ENCODE data around the gene C2orf80. TPM values are rescaled to one million over a fixed set of nuclear protein-coding genes. Genes with fewer than 3 reads are reported as not detected.
"Not testable (repeated sequence)": the region's sequence is repeated elsewhere in the genome, so short reads cannot be mapped to it uniquely, and the experiment has no call there.

C2orf80 gene
- not detected in 2 replicates for total RNA-seq (2014; rRNA removed; shearing (Covaris generic))

DNA sequence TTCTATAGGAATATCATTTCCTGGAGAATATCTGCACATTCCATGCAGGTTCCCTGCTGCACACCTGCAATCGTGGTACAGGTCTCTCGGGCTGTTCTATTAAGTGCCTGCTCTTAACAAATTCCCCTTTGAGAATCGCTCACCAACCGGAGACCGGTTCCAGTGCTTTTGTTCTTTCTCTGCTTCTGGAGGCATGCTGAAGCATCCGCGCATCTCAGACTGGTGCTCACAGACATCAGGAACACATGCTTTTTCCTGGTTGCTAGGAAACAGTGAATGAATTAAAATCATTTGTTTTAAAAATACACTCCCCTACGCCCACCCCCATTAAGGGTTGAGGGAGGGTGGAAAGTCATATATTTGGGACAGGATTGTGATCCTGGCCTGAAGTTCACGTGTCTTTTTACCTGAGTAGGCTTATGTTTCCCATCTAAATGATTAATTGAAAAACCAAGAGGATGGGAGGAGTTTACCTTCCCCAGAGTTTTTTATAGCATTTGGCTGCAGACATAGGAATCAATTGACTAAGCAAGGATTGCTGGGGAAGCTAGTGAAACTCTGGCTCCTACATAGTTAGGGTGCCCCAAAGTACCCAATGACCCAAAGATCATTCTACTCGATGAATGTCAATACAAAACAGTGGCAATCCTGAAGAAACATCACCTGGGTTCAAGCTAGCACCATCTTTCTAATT is at the start of gene C2orf80:
Gene C2orf80, minus strand, starts transcription at position 221 of the 694 bp plus-strand sequence. CDS start 3,044 bp downstream, outside the sequence.
- DNase-seq (ENCODE audit: low spot score): no peak

DNA sequence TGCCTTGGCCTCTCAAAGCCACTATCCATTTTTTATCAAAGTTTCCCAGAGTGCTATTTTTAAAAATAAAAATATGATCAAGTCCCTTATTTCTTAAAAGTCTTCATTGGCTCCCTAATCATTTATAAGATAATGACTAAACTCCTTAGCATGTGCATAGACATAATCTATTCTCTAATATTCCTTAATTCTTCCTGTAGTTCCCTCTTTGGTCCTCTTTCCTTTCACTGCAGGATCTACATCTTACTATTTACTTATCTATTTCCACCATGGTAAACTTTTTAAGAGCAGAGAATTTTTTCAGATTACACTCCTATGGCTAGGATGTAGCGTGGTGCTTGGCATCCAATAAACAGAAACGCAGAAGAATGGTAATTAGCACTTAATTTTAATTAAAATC is 46.0 kb upstream of the C2orf80 start:
- no peak for DNase-seq (ENCODE audit: low spot score)

DNA sequence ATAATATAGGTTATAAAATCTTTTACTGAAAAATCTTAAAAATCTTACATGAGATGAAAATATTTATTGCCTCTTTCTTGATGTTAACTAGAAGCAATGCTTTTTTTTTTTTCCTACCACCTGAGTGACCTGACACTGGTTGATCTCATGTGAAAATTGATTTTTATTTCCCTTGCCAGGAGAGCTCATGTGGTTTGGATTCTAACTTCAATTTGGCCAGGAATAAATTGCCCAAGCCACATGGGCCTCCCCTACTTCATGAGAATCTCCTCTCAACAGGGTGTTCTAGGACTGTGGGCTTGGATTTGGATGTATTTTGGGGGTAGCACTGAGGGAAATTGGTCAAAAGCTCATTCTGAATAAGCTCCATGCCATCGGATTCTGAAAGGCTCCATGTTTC is 45.0 kb upstream of the C2orf80 start:
- no peak for DNase-seq (ENCODE audit: low spot score)

DNA sequence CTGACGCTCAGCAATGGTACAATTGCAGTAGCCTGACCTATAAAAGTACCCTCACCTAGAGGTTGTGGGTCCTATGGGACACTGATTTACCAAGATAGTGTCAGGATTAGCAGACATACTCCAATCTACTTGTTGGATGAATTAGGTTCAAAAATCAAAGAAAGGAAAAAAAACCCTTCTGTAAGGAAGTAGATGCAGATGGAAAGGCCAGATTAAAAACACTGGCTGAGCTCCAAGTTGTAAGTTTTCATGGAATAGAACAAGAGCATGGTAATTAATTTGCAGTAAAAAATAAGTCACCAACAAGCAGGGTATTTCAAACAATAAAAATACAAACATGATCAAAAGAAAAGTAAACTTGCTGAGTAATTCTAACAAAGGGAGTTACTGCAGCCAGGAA is 38.6 kb upstream of the C2orf80 start:
- no peak for DNase-seq (ENCODE audit: low spot score)

DNA sequence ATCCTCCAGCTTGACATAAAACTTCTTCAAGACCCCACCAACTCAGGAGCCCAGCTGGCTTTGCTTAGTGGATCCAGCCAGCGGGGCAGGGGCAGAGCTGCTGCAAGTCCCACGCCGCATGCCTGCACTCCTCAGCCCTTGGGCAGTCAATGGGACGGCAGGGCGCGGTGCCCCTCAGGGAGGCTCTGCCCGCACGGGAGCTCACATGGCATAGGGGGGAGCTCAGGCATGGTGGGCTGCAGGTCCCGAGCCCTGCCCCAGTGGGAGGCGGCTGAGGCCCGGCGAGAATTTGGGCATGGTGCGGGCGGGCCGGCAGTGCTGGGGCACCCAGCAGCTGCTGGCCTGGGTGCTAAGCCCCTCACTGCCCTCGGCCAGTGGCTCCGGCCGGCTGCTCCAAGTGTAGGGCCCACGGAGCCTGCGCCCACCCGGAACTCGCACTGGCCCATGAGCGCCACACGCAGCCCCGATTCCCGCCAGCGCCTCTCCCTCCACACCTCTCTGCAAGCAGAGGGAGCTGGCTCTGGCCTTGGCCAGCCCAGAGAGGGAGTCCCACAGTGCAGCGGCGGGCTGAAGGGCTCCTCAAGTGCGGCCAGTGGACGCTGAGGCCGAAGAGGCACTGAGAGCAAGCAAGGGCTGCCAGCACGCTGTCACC is 37.9 kb upstream of the C2orf80 start:
- DNase-seq (ENCODE audit: low spot score): no peak

DNA sequence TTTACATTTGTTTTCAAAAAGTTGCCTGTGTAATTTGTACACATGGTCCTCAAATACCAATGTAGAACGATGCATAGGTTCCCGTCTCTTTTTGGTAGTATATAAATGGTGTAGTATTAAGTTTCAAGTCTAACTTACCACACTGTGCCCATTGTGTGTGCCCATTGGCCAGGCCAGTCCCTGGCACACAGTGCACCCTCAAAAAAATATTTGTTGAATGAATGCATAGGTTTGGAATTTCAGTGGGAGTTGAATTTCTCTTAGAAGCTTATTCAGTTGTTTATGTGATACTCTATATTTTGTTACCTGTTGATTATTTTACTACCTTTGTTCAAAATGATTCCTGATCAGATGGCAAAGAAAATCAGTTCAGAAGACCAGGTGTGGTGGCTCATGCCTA is 35.0 kb upstream of the C2orf80 start:
- DNase-seq (ENCODE audit: low spot score): no peak

DNA sequence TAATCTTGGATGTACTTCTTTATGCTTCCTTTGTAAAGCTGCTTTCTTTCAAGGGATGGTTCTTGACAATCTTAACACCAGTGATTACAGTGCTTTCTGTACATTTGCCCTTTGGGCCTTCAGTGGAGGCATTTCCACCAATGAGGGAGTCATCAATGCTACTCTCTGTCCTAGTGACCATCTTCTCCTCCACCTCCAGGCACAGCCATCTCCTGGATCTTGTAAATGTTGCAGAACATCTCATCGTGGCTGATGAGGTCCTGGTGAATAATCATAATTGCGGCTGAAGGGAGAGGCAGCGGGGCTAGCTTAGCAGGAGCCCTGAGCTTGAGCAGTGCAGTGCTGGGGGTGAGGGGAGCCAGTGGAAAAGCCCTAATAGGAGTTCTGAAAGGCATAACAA is 32.5 kb upstream of the C2orf80 start:
- DNase-seq (ENCODE audit: low spot score): peak; percentile 16

DNA sequence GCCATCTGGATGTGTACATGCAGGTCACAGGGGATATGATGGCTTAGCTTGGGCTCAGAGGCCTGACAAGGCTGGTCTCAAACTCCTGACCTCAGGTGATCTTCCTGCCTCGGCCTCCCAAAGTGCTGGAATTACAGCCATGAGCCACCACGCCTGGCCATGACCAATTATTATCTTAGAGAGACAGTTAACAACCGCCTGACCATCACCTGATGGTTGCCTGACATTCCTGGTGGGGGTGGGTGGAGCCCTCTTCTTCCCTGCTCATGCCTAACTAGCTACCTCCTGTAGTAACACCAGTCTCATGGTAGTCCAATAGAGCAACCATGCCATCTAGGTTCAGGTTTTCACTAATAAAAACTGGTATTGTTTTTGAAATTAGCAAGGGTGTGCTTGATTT is 32.0 kb upstream of the C2orf80 start:
- not testable (repeated sequence) for DNase-seq (ENCODE audit: low spot score)

DNA sequence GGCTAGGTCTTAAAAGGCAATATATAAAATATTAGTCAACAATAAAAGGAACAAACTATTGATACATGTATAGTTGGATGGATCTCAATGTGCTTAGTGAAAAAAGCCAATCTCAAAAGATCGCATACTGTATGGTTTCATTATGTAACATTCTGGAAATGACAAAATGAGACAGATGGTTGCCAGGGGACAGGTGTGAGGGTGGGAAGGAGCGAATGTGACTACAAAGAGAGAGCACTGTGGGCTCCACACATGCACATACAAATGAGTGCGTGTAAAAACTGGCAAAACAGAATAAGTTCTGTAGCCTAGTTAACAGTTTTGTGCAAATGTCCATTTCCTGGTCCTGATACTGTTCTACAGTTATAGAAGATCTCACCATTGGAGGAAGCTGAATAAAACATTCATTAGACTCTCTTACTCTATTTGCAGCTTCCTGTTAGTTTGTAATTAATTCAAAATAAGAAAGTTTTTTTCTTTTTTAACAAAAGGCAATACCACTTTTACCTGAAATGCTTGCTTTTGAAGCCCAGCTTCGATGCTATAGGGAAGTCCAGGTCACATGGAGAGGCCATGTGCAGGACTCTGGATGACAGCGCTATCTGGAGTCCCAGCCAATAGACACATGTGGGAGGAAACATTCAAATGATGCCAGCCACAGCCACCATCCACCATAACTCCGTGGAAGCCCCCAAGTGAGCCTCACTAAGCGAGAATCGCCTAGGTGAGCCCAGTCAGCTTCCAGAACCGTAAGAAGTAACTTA is 21.0 kb upstream of the C2orf80 start:
- no peak for DNase-seq (ENCODE audit: low spot score)

DNA sequence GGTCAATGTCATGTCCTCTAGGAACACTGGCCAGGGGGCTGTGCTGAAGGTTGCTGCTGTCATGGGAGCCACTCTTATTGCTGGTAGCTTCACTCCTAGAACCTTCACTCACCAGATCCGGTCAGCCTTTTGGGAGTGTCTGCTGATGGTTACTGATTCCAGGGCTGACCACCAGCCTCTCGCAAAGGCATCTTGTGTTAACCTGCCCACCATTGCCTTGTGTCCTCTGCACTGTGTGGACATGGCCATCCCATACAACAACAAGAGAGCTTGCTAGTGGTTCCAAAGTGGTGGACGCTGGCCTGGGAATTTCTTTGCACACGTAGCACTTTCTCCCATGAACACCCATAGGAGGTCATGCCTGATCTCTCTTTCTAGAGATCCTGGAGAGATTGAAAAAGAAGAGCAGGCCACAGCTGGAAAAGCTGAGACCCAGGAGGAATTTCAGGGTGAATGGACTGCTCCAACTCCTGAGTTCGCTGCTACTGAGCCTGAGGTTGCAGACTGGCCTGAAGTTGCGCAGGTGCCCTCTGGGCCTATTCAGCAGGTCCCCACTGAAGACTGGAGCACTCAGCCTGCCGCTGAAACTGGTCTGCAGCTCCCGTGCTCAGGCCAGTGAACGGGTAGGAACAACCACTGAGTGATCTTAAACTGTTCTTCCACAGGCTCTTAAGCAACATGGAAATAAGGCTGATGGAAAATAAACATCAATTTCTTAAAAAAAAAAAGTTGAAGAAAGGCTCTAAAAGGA is 18.7 kb upstream of the C2orf80 start:
- no peak for DNase-seq (ENCODE audit: low spot score)

DNA sequence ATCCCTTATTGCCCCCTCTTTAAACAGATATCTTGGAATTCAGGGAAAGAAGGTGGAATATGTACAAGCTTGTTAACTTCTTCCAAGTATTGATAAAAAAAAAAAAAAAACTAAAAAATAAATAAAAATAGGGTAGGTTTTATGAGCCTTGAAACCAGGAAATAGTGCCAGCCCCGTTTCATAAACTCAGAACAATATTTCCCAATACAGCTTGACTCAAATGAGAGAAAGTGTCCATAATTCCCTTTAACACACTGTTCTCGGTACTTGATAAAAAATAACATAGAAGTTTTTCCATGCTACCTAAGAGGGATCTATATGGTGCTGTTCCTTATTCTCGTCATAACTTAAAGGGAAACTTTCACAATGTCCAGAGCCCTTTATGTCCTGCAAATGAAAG is 17.9 kb upstream of the C2orf80 start:
- no peak for DNase-seq (ENCODE audit: low spot score)

DNA sequence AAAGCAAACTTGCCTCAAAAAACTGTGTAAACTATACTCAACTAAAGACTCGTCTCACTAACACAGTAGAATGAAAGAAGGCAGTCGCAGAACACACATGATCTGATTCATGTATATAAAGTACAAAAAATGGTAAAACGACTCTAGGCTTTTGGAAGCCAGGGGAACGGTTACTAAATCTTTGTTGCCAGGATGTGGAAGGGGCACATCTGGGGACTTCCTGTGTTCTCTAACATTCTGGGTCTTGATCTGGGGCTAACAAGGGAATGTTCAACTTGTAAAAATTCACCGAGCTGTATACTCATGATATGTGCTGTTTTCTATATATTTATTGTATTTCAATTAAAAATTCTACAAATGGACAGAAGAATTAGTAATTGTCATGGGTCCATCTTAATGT is 14.3 kb upstream of the C2orf80 start:
- DNase-seq (ENCODE audit: low spot score): no peak

DNA sequence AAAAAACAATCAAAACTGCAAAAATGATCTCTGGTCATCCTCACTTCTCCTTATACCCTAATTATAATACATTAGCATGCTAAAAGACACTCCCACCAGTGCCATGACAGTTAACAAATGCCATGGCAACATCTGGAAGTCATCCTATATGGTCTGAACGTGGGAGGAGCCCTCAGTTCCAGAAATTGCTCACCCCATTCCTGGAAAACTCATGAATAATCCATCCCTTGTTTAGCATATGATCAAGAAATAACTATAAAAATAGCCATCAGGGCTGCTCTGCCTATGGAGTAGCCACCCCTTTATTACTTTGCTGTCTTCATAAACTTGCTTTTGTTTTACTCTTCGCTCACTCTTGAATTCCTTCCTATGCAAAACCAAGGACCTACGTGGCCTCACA is 5.7 kb upstream of the C2orf80 start:
- no peak for DNase-seq (ENCODE audit: low spot score)

DNA sequence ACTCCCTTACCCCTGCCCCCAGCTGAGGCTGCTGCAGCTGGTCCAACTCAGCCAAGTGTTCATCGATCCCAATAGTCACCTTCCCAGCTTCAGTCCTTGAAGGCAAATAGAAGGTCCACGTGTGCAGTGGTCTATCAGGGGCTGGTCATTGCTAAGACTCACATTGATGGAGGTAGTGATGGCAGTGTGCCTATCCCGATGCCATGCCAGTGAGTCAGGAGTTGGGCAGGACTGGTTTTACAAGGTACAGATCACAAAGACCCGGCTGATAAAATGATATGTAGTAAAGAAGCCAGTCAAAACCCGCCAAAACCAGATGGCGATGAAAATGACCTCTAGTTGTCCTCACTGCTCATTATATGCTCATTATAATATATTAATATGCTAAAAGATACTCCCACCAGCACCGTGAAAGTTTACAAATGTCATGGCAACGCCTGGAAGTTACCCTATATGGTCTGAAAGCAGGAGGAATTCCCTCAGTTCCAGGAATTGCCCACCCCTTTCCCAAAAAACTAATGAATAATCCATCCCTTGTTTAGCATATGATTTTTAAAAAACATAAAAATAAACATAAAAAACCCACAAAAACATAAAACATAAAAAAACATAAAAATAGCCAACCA is 2.9 kb upstream of the C2orf80 start:
- no peak for DNase-seq (ENCODE audit: low spot score)

DNA sequence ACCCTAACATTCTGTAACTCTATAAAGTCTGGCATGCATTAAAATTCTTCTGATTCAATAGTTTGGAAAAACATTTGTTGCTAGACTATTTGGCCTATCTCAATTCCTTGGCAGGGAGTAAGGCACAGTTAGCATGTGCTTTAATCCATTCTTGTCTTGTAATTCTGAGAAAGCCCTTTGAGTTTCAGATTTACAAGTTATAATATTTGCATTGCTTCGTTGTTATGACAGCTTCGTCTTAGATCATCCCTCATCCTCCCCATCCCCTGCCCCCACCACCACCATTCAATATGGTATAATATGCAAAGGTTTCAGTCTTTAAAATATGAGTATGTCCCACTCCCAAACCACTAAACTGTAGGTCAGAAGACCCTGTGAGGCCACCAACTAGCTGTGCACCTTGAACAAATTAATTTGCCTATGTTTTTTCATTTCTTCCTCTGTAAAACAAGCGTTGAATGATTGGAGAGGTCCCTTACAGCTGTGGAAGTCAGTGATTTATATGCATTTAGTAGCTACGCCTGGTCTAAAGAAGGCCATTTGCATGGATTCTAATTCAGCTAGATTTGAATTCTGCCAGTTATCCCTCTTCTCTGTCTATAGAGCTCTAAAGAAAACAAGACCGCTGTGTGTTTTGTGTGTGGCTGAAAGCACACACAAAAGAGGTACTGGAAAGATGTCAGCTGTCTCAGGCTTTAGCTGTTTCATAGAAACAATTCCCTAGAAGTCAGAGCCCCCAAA is 591 bp downstream of the C2orf80 start:
- DNase-seq (ENCODE audit: low spot score): no peak

DNA sequence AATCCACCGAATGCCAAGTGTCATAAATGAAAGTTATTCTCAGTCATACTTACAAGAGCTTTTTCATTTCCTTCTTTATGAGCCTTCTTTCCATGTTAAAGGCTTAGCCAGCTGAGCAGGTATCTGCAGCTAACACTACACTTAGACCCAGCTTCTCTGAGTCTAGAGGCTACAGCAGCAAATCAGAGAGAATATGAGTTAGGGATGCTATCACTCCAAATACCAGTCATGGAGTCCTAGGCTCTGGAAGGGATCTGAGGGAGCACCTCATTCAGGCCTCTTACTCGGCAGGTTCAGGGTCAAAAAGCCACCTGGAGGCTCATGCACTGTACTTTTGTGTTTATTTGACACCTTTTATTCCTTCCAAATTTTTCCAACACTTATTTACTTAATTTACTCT is 2.9 kb downstream of the C2orf80 start:
- no peak for DNase-seq (ENCODE audit: low spot score)

DNA sequence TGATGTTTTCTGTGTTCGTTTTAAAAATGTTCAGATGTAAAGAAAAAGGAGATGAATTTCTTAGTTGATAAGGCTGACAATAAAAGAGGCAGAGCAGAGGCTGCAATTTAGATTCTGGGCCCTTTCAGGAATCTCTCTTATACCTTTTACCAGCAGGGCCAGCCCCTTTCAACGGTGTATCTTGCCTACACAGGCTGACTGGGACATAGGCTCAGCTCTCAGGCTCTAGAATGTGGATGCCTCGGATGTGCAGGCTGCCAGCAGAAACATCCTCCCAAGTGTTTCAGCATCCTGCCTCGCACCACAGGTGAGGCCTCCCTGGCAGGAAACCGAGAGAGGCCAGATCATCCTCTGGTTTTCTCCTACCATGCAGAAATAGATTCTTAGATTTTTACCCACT is 3.4 kb downstream of the C2orf80 start:
- no peak for DNase-seq (ENCODE audit: low spot score)

DNA sequence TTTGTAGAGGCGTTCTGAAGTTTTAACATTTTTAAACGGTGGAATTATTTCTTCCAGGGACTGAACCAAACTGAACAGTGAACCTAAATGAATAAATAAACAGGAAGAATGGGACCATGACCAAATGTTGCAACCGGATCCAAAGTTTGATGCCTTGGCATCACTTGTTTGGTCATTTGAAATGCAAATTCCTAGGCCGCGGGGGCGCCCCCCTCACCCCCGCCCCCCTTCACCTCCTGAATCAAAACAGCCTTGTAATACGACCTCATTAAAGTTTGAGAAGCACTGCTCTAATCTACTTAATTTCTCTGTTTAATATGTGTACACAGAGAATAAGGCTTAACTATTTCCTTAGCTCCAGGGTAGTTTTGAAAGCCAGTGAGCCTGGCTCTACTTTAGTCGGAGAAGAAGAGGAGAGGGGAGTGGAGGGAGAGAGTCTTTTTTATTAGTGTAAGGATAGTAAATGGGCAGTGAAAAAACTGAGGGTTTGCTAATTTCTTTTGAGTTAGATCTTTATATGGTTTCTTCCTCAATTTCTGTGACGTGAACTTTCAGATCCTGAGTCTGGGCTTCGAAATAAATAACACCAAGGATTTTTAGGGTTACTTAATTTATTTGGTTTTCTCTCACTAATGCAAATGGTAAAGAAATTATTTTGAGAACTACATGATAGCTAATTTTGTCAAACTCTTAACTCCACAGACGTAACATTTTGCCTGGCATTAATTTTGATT is 5.7 kb downstream of the C2orf80 start:
- DNase-seq (ENCODE audit: low spot score): no peak

DNA sequence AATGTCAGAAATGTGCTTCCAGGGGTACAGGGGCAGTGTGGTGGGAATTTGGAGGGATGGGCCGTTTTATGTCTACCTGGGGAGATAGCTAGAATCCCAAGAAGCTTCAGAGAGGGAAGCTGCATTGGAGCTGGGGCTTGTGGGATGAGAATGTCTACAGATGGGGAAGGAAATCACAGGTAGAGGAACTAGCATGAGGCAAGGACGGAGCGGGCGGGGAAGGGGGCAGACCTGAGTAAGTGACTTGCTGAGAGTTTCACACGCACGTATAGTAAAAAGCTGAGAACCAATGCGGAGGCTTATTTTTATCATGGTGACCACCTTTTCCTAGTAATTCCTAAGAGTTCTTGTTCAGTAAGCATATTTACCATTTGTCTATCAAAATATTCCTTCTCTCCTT is 6.3 kb downstream of the C2orf80 start:
- DNase-seq (ENCODE audit: low spot score): no peak

DNA sequence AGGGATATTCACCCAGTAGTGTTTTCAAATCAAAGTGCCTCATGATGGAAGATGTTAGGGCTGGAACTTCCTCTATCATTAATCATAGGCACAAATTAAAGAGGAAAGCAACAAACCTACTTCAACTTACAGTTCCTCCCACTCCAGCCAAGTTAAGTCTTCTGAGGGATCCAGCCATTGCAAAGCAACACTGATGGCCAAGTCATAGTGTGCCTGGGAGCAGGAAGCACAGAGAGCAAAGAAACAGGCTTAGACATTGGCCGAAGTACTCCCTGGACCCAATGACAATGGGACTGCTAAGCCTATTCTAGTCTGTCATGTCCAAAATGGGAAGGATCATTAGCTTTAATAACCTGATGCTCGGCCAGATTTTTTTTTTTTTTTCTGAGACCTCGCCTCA is 7.0 kb downstream of the C2orf80 start:
- DNase-seq (ENCODE audit: low spot score): no peak

All from A172 (cell line).